ENCODE data around the gene BICD1.

The BICD1 gene

GRCh38 chr12:32087306-32087705 lies 19.3 kb upstream of the BICD1 start:
- TF ChIP-seq GATA2 (IDR thresholded peaks at IDR 0.05; ENCODE audit: low read depth, low read length) (no peak), GATA3 (IDR thresholded peaks at IDR 0.05; ENCODE audit: low read depth, low read length) (no peak)

- TF ChIP-seq GATA3 (IDR thresholded peaks at IDR 0.05; ENCODE audit: low read depth, low read length) (no peak), GATA2 (IDR thresholded peaks at IDR 0.05; ENCODE audit: low read depth, low read length) (no peak)
Observed at GRCh38 chr12:32089156-32089555, 17.5 kb upstream of the BICD1 start.

- TF ChIP-seq GATA3 (IDR thresholded peaks at IDR 0.05; ENCODE audit: low read depth, low read length) (no peak), GATA2 (IDR thresholded peaks at IDR 0.05; ENCODE audit: low read depth, low read length) (no peak; the same call in 1 of the 2 replicates)
Observed at GRCh38 chr12:32089586-32089985, 17.1 kb upstream of the BICD1 start.

DNA sequence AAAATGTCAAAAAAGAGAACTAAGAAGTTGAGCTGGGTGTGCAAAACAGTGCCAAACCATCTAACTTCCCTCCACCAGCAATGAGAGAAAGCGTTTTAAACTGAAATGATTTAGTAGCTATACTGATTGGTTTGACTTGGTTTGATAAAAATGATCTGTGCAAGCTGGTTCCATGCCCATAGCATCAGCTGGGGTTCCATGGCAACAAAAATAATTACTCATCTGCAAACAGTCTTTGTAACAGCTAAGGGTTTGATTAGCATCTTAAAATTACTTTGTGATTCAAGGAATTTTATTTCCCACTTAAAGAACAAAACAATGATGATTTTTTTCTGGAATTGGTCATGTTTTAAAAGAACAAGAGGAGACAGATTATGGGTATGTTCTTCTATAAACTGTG lies 15.0 kb upstream of the BICD1 start:
- TF ChIP-seq GATA2 (IDR thresholded peaks at IDR 0.05; ENCODE audit: low read depth, low read length) (no peak), GATA3 (IDR thresholded peaks at IDR 0.05; ENCODE audit: low read depth, low read length) (peak; percentile 43; the same call in 1 of the 2 replicates)

- TF ChIP-seq GATA2 (IDR thresholded peaks at IDR 0.05; ENCODE audit: low read depth, low read length) (no peak), GATA3 (IDR thresholded peaks at IDR 0.05; ENCODE audit: low read depth, low read length) (no peak)
Observed at GRCh38 chr12:32098112-32098511, 8.5 kb upstream of the BICD1 start.

GRCh38 chr12:32100361-32100760 lies 6.3 kb upstream of the BICD1 start:
- no peak for TF ChIP-seq GATA2 (IDR thresholded peaks at IDR 0.05; ENCODE audit: low read depth, low read length)
- TF ChIP-seq GATA3 (IDR thresholded peaks at IDR 0.05; ENCODE audit: low read depth, low read length) = no peak

DNA sequence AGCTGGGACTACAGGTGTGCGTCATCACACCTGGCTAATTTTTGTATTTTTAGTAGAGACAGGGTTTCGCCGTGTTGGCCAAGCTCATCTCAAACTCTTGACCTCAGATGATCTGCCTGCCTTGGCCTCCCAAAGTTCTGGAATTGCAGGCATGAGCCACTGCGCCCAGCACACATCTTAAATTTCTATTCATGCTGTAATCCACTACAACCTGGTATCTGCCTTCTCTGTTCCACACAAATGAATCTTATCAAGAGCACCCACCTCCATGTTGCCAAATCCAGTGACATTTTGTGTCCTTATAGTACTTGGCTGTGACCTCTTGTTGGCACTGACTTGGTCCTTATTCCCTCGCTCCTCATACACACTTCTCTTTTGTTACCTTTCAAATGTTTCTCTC lies 5.8 kb upstream of the BICD1 start:
- TF ChIP-seq GATA2 (IDR thresholded peaks at IDR 0.05; ENCODE audit: low read depth, low read length) (no peak), GATA3 (IDR thresholded peaks at IDR 0.05; ENCODE audit: low read depth, low read length) (no peak)

GRCh38 chr12:32102234-32102633 lies 4.4 kb upstream of the BICD1 start:
- TF ChIP-seq GATA2 (IDR thresholded peaks at IDR 0.05; ENCODE audit: low read depth, low read length) (no peak), GATA3 (IDR thresholded peaks at IDR 0.05; ENCODE audit: low read depth, low read length) (no peak)

- TF ChIP-seq GATA2 (IDR thresholded peaks at IDR 0.05; ENCODE audit: low read depth, low read length) (no peak), GATA3 (IDR thresholded peaks at IDR 0.05; ENCODE audit: low read depth, low read length) (no peak)
Observed at GRCh38 chr12:32104572-32105355, 1.9 kb upstream of the BICD1 start.

DNA sequence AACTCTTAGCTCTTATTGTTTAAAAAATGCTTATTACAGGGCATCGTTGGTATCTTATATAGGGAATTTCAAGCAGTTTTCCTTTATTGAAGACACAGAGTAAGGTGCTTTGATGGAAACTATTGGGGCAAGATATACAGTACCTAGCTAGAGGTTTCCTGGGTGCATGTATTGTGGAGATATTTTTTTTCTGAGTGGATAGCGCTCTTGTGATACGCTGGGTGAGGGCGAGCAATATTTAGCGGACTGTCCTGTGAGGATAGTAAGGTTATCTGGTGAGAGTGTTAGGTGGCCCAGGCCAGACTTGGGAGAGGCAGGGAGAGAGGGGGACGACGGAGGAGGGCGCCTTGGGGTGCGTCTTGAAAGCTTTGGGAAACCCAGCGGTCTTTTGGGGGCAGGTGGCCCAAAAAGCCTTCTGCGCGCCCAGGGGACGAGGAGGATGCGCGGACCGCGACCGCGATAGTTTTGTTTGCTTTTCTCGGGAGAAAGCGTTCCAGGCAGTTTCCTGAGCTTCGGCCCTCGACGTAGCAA lies 596 bp upstream of the BICD1 start:
- TF ChIP-seq GATA2 (IDR thresholded peaks at IDR 0.05; ENCODE audit: low read depth, low read length) (no peak), GATA3 (IDR thresholded peaks at IDR 0.05; ENCODE audit: low read depth, low read length) (no peak)

- TF ChIP-seq GATA3 (IDR thresholded peaks at IDR 0.05; ENCODE audit: low read depth, low read length) (no peak), GATA2 (IDR thresholded peaks at IDR 0.05; ENCODE audit: low read depth, low read length) (no peak)
Observed at GRCh38 chr12:32107359-32108267, 966 bp downstream of the BICD1 start.

DNA sequence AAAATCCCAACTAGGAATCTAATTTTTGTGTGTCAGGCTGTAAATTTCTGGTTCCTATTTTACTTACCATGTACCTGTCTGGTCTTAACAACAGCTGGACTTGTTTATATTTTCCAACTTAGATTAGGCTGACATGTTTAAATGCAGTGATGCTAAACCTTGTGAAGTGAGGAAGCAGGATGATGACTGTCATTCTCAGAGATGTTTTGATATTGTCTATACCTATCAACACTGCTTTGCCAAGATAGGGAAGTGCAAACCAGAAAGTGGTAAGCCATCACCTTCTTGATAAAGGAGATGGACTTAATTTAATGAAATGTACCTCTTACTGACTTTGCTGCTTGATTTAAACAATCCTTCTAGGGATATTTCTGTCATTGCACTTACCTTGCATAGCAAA lies 2.1 kb downstream of the BICD1 start:
- no peak for TF ChIP-seq GATA3 (IDR thresholded peaks at IDR 0.05; ENCODE audit: low read depth, low read length)
- no peak for TF ChIP-seq GATA2 (IDR thresholded peaks at IDR 0.05; ENCODE audit: low read depth, low read length)

DNA sequence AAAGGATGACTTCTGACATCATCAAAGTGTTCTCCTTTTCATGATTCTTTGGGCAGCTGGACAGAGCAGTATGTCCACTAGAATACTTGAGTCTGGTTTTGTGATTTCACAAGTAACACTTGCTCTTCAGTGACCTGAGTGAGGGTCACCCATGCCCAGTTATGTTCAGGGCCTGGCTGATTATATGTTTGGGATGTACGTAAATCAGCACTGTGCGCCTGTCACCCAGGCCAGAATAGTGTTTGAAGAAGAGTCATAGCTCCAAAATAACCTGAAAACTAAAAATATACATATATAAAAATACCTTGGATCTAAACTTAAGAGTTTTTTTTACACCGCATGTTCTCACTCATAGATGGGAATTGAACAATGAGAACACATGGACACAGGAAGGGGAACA lies 3.8 kb downstream of the BICD1 start:
- TF ChIP-seq GATA2 (IDR thresholded peaks at IDR 0.05; ENCODE audit: low read depth, low read length) (no peak), GATA3 (IDR thresholded peaks at IDR 0.05; ENCODE audit: low read depth, low read length) (no peak)

GRCh38 chr12:32110942-32111341 lies 4.3 kb downstream of the BICD1 start:
- TF ChIP-seq GATA2 (IDR thresholded peaks at IDR 0.05; ENCODE audit: low read depth, low read length) = no peak
- TF ChIP-seq GATA3 (IDR thresholded peaks at IDR 0.05; ENCODE audit: low read depth, low read length) = no peak
